ENCODE results near the gene NIT1. TPM values are rescaled to one million over a fixed set of nuclear protein-coding genes. Genes with fewer than 3 reads are reported as not detected.

The NIT1 gene
- total RNA-seq, 1 experiment from 2014 or later = 65.9 TPM

DNA sequence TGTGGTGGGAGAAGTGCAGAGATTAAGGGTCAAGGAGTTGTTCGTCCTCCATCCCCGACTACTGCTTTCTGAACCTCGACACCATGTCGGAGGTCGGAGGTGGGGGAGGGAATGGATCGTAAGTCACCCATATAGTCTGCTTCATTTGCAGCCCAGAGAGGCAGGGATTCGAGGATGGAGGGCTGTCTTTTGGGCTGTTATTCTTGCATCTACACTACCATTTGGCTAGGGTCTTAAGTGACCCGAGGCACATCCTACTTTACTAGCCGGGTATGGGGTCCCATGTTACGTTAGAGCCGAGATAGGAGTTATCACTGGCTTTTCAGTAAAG is 42.0 kb downstream of the NIT1 start:
- H3K36me3 ChIP-seq (ENCODE audit: control insufficient read depth in 1 of 2, insufficient read depth in 2 of 2, low read length in 2 of 2) = peaks cover 8 to 26% of the 10 kb centered on the region in 2 experiments; a peak in 2 of 4 replicates
- no peaks in the 10 kb centered on the region for H3K9me3 ChIP-seq (ENCODE audit: control insufficient read depth in 1 of 2, insufficient read depth in 1 of 2, low read depth in 1 of 2, low read length in 2 of 2)
- H3K27me3 ChIP-seq (ENCODE audit: insufficient read depth, low read length) = no peaks in the 10 kb centered on the region
- no peak overlapping the region for H2AFZ ChIP-seq (ENCODE audit: low read depth, low read length, poor library complexity, severe bottlenecking)
- intact Hi-C loops (cut with micrococcal nuclease) = no loop called here
- peak overlapping the region; percentile 97 for H3K9ac ChIP-seq (ENCODE audit: low read length)
- POLR2A ChIA-PET = interaction anchor here (0.9 kb wide), 1 partner anchor 28 kb away, joined by 4 read pairs; no protein-coding TSS in a partner anchor
- TF ChIP-seq TCF7L2 (IDR thresholded peaks at IDR 0.05; ENCODE audit: borderline replicate concordance, extremely low read depth, insufficient read depth, insufficient read length) = no peak
- no peak for TF ChIP-seq ZFX (IDR thresholded peaks at IDR 0.05)
- TF ChIP-seq, protein P1, sequence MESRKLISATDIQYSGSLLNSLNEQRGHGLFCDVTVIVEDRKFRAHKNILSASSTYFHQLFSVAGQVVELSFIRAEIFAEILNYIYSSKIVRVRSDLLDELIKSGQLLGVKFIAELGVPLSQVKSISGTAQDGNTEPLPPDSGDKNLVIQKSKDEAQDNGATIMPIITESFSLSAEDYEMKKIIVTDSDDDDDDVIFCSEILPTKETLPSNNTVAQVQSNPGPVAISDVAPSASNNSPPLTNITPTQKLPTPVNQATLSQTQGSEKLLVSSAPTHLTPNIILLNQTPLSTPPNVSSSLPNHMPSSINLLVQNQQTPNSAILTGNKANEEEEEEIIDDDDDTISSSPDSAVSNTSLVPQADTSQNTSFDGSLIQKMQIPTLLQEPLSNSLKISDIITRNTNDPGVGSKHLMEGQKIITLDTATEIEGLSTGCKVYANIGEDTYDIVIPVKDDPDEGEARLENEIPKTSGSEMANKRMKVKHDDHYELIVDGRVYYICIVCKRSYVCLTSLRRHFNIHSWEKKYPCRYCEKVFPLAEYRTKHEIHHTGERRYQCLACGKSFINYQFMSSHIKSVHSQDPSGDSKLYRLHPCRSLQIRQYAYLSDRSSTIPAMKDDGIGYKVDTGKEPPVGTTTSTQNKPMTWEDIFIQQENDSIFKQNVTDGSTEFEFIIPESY (IDR thresholded peaks at IDR 0.05; ENCODE audit: extremely low read depth, insufficient replicate concordance, low read length) = no peak
- TF ChIP-seq EZH2phosphoT487 (IDR thresholded peaks at IDR 0.05; ENCODE audit: borderline replicate concordance) = no peak
- no peak for TF ChIP-seq ZNF274 (IDR thresholded peaks at IDR 0.05; ENCODE audit: low read depth, low read length)
- no peak for TF ChIP-seq YY1 (IDR thresholded peaks at IDR 0.05; ENCODE audit: extremely low read depth, insufficient replicate concordance, low read depth, low read length)
- TF ChIP-seq, protein P2, sequence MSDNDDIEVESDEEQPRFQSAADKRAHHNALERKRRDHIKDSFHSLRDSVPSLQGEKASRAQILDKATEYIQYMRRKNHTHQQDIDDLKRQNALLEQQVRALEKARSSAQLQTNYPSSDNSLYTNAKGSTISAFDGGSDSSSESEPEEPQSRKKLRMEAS (IDR thresholded peaks at IDR 0.05) = no peak
- TF ChIP-seq SRF (IDR thresholded peaks at IDR 0.05; ENCODE audit: low read depth) = no peak
- TF ChIP-seq FOSL1 (IDR thresholded peaks at IDR 0.05; ENCODE audit: low read depth) = no peak
- TF ChIP-seq SP1 (IDR thresholded peaks at IDR 0.05; ENCODE audit: low read depth) = no peak
- TF ChIP-seq EZH2 (IDR thresholded peaks at IDR 0.05) = no peak
- TF ChIP-seq CEBPB (IDR thresholded peaks at IDR 0.05; ENCODE audit: low read depth) = no peak
- no peak for TF ChIP-seq POLR2A (IDR thresholded peaks at IDR 0.05; ENCODE audit: borderline replicate concordance, extremely low read depth, insufficient read depth, insufficient read length)
- TF ChIP-seq CBX3 (IDR thresholded peaks at IDR 0.05; ENCODE audit: low read depth) = no peak
- TF ChIP-seq, protein P3, sequence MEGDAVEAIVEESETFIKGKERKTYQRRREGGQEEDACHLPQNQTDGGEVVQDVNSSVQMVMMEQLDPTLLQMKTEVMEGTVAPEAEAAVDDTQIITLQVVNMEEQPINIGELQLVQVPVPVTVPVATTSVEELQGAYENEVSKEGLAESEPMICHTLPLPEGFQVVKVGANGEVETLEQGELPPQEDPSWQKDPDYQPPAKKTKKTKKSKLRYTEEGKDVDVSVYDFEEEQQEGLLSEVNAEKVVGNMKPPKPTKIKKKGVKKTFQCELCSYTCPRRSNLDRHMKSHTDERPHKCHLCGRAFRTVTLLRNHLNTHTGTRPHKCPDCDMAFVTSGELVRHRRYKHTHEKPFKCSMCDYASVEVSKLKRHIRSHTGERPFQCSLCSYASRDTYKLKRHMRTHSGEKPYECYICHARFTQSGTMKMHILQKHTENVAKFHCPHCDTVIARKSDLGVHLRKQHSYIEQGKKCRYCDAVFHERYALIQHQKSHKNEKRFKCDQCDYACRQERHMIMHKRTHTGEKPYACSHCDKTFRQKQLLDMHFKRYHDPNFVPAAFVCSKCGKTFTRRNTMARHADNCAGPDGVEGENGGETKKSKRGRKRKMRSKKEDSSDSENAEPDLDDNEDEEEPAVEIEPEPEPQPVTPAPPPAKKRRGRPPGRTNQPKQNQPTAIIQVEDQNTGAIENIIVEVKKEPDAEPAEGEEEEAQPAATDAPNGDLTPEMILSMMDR (IDR thresholded peaks at IDR 0.05 in 2 of 3, conservative IDR thresholded peaks at IDR 0.05 in 1 of 3; ENCODE audit: borderline replicate concordance in 1 of 3, insufficient read depth in 1 of 3, low read depth in 2 of 3, low read length in 2 of 3) = no peak
- no peak for TF ChIP-seq POLR2AphosphoS5 (IDR thresholded peaks at IDR 0.05; ENCODE audit: low read depth, low read length)
- TF ChIP-seq, protein P4, sequence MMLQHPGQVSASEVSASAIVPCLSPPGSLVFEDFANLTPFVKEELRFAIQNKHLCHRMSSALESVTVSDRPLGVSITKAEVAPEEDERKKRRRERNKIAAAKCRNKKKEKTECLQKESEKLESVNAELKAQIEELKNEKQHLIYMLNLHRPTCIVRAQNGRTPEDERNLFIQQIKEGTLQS (IDR thresholded peaks at IDR 0.05) = no peak
- TF ChIP-seq ELF1 (IDR thresholded peaks at IDR 0.05; ENCODE audit: borderline replicate concordance, low read depth) = no peak
- peak overlapping the region; percentile 53 for H3K27ac ChIP-seq (ENCODE audit: low read depth, low read length)
- peak overlapping the region; percentile 77 to 91 for H3K4me3 ChIP-seq (replicated peaks in 1 of 2; ENCODE audit: low read depth in 1 of 2, low read length in 2 of 2)
- DNase-seq (ENCODE audit: low read depth, low spot score) (no peak), ATAC-seq (no peak)
- peaks cover 16% of the 10 kb centered on the region; the same call in 1 of the 2 replicates for H3K79me2 ChIP-seq (ENCODE audit: insufficient read depth, low read length)
- H3K4me2 ChIP-seq (ENCODE audit: low read length) = peak overlapping the region; percentile 90
- CTCF ChIA-PET = no interaction called here
- peaks cover 8 to 22% of the 10 kb centered on the region in 2 experiments; a peak in 2 of 4 replicates for H3K4me1 ChIP-seq (ENCODE audit: control insufficient read depth in 1 of 2, insufficient read depth in 2 of 2, low read length in 2 of 2)
- H3K9me2 ChIP-seq (ENCODE audit: insufficient read depth) = no peaks in the 10 kb centered on the region
- RAD21 ChIA-PET (ENCODE audit: low non-redundant PET in 1 of 2, low total read pairs in 2 of 2, uncharacterized antibody in 2 of 2, unreplicated experiment in 2 of 2) = no interaction called here
- BruUV-seq (replicated peaks) = no TSS peak
- H4K20me1 ChIP-seq (ENCODE audit: insufficient read depth) = no peaks in the 10 kb centered on the region

All from HCT116 (cell line).